Activated CD4-positive, alpha-beta T cell treated with anti-CD3 and anti-CD28 coated beads, Interleukin-2, Interleukin-6, amounts not matched to agents 100 ng/mL and 50 ng/mL, durations not matched to agents 16 hours and 8 hours (primary cell): Measurements from ENCODE around the gene HMCES.
"Not testable (repeated sequence)": the region's sequence is repeated elsewhere in the genome, so short reads cannot be mapped to it uniquely, and the experiment has no call there.

Experiments used
- DNase-seq: peaks from one replicate; pipeline ENCODE4 v3.0.0-alpha.2; 2020

HMCES gene

GRCh38 chr3:129323651-129324294, 45.1 kb downstream of the HMCES start:
- DNase-seq = no peak

- no peak for DNase-seq
These were observed 46.2 kb downstream of the HMCES start for GRCh38 chr3:129324855-129325254.

GRCh38 chr3:129325383-129325782, 46.7 kb downstream of the HMCES start:
- DNase-seq = no peak

- DNase-seq = no peak
These were observed 47.5 kb downstream of the HMCES start for GRCh38 chr3:129326138-129326537.

GRCh38 chr3:129326595-129326994, 47.9 kb downstream of the HMCES start:
- no peak for DNase-seq

- DNase-seq = no peak
These were observed 48.8 kb downstream of the HMCES start for GRCh38 chr3:129327510-129327909.

- no peak for DNase-seq
These were observed 51.2 kb downstream of the HMCES start for GRCh38 chr3:129329858-129330257.

GRCh38 chr3:129330409-129330808, 51.7 kb downstream of the HMCES start:
- DNase-seq = no peak

- no peak for DNase-seq
These were observed 55.2 kb downstream of the HMCES start for GRCh38 chr3:129333891-129334290.

- DNase-seq = no peak
These were observed 57.5 kb downstream of the HMCES start for GRCh38 chr3:129336093-129336706.

GRCh38 chr3:129337719-129338118, 59.0 kb downstream of the HMCES start:
- DNase-seq = not testable (repeated sequence)

GRCh38 chr3:129339186-129339585, 60.5 kb downstream of the HMCES start:
- not testable (repeated sequence) for DNase-seq

GRCh38 chr3:129339833-129340232, 61.2 kb downstream of the HMCES start:
- DNase-seq = not testable (repeated sequence)

GRCh38 chr3:129341331-129342141, 62.9 kb downstream of the HMCES start:
- DNase-seq = no peak

- DNase-seq = peak; percentile 26
These were observed 65.1 kb downstream of the HMCES start for GRCh38 chr3:129343643-129344360.

GRCh38 chr3:129344540-129345220, 66.0 kb downstream of the HMCES start:
- DNase-seq = no peak

- no peak for DNase-seq
These were observed 66.6 kb downstream of the HMCES start for GRCh38 chr3:129345281-129345680.

- no peak for DNase-seq
These were observed 67.3 kb downstream of the HMCES start for GRCh38 chr3:129345971-129346370.

GRCh38 chr3:129346695-129347457, 68.2 kb downstream of the HMCES start:
- no peak for DNase-seq

- no peak for DNase-seq
These were observed 68.8 kb downstream of the HMCES start for GRCh38 chr3:129347458-129347845.

GRCh38 chr3:129348734-129349133, 70.1 kb downstream of the HMCES start:
- no peak for DNase-seq

- DNase-seq = not testable (repeated sequence)
These were observed 70.5 kb downstream of the HMCES start for GRCh38 chr3:129349169-129349568.
